GM12801 (cell line): ENCODE measurements around the gene GAPDHS.

Source experiments
- TF ChIP-seq, protein P1 (sequence below): IDR thresholded peaks from one replicate; pipeline ENCODE4 v1.5.1; 2011; ENCODE audit warnings: control low read depth; ENCODE audit not compliant: insufficient read length; ENCODE audit errors: extremely low read depth

The GAPDHS gene

GRCh38 chr19:35549174-35549788 is 16.0 kb downstream of the GAPDHS start:
- TF ChIP-seq, protein P1, sequence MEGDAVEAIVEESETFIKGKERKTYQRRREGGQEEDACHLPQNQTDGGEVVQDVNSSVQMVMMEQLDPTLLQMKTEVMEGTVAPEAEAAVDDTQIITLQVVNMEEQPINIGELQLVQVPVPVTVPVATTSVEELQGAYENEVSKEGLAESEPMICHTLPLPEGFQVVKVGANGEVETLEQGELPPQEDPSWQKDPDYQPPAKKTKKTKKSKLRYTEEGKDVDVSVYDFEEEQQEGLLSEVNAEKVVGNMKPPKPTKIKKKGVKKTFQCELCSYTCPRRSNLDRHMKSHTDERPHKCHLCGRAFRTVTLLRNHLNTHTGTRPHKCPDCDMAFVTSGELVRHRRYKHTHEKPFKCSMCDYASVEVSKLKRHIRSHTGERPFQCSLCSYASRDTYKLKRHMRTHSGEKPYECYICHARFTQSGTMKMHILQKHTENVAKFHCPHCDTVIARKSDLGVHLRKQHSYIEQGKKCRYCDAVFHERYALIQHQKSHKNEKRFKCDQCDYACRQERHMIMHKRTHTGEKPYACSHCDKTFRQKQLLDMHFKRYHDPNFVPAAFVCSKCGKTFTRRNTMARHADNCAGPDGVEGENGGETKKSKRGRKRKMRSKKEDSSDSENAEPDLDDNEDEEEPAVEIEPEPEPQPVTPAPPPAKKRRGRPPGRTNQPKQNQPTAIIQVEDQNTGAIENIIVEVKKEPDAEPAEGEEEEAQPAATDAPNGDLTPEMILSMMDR: no peak

GRCh38 chr19:35549879-35550523 is 16.7 kb downstream of the GAPDHS start:
- TF ChIP-seq, protein P1: no peak

DNA sequence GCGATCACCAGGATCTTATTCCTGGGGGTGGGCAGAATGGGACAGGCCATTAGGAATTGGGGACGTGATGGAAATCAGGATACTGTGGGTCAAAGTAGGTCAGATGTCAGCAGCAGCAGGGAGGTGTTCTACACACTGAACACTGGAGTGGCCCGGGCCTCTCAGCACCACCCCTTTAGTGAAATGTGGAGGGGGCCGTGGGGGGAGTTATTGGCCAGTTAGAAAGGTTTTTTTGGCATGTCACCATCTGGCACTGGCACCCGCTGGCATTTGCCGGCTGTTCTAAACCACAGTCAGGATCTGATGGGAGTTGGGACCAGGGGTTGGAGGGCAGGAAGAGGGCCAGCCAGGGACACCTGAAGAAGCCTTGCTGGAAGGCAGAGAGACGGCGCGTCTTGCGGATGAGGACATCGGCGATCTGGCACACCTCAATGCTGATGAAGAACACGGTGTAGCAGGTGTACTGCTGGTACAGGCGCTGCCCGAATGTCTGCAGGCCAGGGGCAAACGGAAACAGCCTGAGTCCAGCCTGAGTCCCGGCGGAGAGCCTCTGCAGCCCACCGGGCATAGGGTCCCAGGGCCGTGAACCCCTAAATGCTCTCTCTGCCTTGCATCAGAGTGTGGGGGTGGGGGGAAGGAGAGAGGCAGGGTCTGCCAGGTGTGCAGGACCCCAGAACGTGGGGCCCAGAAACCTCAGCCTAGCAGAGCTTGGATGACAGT is 18.0 kb downstream of the GAPDHS start:
- TF ChIP-seq, protein P1: no peak

DNA sequence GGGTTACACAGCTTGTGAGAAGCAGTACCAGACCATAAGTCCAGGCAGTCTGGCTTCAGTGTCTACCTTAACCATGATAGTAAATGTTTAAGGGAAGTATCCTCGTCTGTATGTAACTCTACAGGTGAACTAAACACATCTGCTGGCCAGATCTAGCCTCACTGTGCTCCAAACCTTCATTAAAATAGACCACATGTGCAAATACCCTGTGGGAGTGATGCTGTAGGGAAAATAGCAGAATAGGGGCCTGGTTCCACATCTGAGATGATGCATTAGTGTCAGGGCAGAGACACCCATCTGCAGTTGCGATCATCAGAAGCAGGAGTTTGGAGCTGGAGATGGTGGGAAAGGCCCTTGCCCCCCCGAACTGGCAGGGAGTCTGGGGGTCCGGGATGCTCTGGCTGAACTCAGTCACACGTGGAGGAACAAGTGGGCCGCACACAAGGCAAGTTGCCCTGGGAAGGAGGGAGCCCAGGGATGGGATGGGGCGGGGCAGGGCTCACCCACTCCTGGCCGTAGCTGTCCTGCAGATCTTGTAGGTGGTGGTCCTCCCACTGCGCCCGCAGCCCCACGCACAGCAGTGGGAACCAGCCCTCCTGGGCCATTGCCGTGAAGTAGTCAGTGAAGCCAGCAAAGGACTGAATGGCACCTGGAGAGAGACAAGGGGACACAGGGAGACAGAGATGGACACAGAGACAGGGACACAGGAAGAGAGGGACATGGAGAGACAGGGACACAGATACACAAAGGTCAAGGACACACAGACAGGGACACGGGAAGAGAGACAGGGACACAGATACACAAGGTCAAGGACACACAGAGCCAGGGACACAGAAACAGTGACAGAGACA is 19.5 kb downstream of the GAPDHS start:
- TF ChIP-seq, protein P1: no peak

- TF ChIP-seq, protein P1: no peak
These were observed 20.2 kb downstream of the GAPDHS start for GRCh38 chr19:35553385-35554000.

DNA sequence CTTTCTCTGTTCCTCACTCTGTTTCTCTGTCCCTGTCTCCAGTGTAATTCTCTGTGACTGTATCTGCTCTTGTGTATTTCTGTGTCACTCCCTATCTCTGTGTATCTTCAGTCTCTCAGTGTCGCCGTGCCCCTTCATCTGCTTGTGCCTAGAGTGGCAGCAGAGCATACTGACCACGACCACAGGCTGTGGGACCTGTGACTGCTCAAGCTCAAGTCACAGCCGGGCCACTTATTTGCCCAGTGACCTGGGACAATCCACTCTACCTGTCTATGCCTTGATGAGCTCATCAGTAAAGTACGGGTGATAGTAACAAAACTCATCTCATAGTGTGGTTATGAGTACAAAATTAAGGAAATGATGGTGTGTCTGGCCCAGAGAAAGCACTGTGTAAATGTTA is 20.8 kb downstream of the GAPDHS start:
- TF ChIP-seq, protein P1: no peak
